Activated naive CD4-positive, alpha-beta T cell (primary cell): ENCODE results near the gene DNALI1.
"Not testable (repeated sequence)": the region's sequence is repeated elsewhere in the genome, so short reads cannot be mapped to it uniquely, and the experiment has no call there.

Experiments
- DNase-seq, 4 experiments: peaks; one replicate each; lab custom pipeline; 2025; lab: John Stamatoyannopoulos, UW

DNALI1 gene

DNA sequence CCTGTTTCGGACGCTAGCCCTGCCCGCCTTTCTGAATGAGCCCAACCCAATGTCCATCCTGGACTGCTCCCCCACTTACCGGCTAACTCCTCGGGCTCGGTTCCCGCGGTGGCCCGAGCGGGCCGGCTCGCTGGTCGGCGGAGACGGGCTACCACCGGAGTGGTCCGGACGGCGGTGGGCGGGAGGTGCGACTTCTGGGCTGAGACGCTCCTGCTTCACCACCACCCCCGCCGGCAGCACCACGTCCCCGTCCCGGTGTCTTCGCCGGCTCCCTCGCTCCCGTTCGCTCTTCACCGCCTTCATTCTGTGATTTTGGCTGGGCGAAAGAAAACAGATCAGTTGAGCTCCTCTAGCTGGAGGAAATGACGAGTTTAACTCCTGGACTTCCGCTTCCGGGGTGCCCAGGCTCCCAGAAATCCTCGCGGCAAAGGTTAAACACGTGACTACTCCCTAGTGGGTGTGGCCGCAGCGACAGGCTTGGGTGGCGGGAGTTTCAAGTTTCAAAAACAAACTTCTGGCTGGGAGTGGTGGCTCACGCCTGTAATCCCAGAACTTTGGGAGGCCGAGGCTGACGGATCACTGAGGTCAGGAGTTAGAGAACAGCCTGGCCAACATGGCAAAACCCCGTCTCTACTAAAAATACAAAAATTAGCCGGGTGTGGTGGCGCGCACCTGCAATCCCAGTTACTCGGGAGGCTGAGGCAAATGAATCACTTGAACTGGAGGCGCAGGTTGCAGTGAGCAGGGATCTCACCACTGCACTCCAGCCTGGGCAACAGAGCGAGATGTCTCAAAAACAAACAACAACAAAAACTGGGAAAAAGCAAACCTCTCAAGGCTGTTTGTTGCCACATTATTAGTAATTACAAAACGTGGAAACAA lies 2.6 kb upstream of the DNALI1 start, which contains the start of gene SNIP1:
SNIP1 (minus strand) TSS at position 367 of the 882 bp plus-strand sequence; CDS start at position 303, 64 bp downstream.
- peak; percentile 60 to 83 (median 76) for DNase-seq

GRCh38 chr1:37557402-37557801 lies 662 bp downstream of the DNALI1 start:
- no peak for DNase-seq

- no peak for DNase-seq
Observed at GRCh38 chr1:37558411-37558810, 1.7 kb downstream of the DNALI1 start.

- DNase-seq, result no peak
Observed at GRCh38 chr1:37559080-37559479, 2.3 kb downstream of the DNALI1 start.

DNA sequence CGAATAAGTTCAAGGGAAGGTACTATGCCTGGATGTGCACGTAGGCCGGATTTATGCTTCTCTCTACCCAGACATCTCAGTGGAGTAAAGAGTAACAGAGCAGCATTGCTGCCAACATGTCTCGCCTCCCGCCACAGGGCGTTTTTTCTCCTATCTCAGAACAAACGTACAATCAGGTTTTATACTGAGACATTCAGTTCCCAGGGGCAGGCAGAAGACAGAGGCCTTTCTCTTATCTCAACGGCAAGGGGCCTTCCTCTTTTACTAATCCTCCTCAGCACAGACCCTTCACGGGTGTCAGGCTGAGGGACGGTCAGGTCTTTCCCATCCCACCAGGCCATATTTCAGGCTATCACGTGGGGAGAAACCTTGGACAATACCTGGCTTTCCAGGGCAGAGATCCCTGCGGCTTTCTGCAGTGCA lies 3.2 kb downstream of the DNALI1 start:
- DNase-seq, result not testable (repeated sequence)

DNA sequence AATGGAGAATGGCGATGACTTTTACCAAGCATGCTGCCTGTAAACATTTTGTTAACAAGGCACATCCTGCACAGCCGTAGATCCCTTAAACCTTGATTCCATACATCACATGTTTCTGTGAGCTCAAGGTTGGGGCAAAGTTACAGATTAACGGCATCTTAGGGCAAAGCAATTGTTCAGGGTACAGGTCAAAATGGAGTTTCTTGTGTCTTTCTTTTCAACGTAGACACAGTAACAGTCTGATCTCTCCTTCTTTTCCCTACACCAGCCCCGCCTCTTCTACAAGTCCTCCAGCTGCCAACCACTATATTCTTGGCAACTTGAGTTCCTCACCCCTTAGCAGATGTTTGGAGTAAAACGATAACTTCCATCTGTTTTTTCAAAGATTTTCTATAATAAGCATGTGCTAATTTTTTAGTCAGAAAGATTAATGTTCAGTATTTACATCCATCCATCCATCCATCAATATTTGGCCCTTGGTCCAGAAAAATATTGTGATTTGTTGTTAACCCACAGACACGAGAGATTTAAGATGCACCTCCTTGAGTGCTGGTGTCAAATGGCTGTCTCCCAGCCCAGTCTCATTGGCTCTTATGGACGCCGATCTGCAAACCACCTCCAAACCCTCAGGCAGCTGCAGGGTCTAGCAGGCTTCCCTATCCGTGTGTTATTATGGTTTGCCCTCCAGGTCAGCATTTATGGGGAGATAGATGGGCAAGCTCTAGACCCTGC lies 3.8 kb downstream of the DNALI1 start:
- DNase-seq, result no peak

- DNase-seq, result no peak
Observed at GRCh38 chr1:37561133-37562132, 4.7 kb downstream of the DNALI1 start.

GRCh38 chr1:37562984-37563383 lies 6.2 kb downstream of the DNALI1 start:
- no peak for DNase-seq

DNA sequence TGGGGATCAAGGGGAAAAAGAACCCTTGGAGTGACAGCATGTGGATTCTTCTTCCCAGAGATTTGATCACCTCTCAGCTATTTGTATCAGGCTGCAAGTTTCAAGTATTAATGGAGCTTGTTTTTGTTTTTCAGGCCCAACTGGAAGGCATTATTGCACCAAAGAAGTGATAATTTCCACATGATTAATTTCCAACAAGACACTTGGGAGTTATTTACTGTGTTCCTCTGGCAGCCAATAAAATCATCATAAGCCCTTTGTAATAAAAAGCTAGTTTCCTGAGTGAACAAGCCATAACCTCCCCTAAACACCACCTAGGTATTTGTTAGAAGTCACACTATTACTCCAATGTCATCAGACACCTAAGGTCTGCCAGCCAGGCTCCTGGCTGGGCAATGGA lies 8.2 kb downstream of the DNALI1 start:
- DNase-seq, result no peak

DNA sequence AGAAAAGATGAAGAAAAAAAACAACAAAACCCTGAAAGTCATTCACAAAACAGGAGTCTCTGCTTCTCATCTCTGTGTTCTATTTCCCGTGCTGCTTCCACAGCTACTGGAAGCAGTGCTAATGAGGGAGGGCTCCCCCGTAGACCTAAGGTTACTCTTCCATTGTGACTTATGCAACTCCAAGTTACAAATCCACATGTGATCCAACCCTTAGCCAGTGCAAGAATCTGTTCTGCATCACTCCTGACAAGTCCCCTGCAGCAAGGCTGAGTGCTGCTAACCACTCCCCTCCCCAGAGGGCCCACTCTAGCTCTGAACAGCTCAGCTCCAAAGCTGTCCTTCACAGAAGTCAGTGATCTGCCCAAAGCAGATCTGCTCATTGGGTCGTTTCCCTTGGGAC lies 10.3 kb downstream of the DNALI1 start:
- DNase-seq, result no peak

- DNase-seq, result no peak
Observed at GRCh38 chr1:37570528-37571334, 14.0 kb downstream of the DNALI1 start.

DNA sequence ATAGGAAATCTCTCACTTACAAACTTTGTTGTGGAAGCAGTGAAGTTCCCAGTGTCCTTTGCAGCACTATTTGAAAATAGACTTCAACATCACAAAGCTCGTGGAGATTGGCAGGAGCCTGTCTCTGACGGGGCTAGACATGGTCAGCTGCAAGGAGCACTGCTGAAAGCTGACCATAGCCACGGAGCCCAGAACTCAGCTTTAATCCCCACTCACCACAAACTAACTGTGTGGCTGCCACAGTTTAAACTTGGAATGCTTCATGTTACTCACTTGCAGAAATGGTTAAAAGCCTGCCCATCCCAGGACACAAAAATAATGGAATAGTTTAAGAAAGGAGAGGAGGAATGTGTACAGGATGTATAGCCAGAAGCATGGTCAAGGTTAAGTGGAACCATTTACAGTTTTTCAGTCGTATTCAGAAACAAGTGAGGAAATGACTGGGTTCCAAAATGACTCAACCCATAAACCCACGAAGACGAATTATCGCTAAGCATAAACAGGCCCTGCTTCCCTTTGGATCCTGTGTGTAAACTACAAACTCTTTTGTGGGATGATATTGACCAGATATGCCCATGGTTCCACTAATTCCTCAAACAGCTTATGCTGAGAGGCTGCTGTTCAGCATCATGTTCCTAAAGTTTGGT lies 18.2 kb downstream of the DNALI1 start:
- no peak for DNase-seq

GRCh38 chr1:37575692-37576091 lies 19.0 kb downstream of the DNALI1 start:
- no peak for DNase-seq

DNA sequence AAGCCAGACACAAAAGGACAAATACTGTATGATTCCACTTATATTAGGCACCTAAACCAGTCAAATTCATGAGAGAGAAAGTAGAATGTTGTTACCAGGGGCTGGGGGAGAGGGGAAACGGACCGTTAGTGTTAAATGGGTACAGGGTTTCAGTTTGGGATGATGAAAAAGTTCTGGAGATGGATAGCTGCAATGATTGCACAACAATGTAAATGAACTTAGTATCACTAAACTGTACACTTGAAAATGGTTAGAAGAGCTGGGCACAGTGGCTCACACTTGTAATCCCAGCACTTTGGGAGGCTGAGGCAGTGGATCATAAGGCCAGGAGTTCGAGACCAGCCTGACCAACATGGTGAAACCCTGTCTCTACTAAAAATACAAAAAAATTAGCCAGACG lies 27.8 kb downstream of the DNALI1 start:
- DNase-seq, result not testable (repeated sequence)

DNA sequence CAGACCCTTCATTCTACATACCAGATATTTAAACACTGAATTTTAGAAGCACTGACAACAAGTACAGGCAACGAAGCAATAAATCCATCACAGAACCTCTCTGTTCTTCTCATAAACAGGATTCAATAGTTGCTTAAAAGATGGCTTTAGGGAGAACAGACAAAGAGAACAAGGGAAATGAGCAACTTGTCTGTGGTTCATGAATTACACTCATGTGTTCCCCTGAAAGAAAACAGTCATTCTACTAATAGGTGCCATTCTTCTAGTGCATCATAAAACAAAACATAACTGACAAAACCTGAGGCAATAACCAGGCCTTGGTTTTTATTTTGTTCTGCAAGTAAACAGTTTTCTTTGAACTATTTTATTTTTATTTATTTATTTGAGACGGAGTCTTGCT lies 32.2 kb downstream of the DNALI1 start:
- no peak for DNase-seq

GRCh38 chr1:37593726-37594125 lies 37.0 kb downstream of the DNALI1 start:
- no peak for DNase-seq

- DNase-seq, result peak; percentile 84 to 93 (median 87)
Observed at GRCh38 chr1:37595440-37596181, 38.9 kb downstream of the DNALI1 start, which contains the start of gene GNL2. Gene GNL2 (minus strand): TSS chr1:37595937. CDS start chr1:37595822, 115 bp downstream.

GRCh38 chr1:37596182-37596667 lies 39.5 kb downstream of the DNALI1 start:
- DNase-seq, result no peak

- no peak for DNase-seq
Observed at GRCh38 chr1:37599940-37600339, 43.2 kb downstream of the DNALI1 start.
